DLD1 (cell line): ENCODE measurements around the gene AVPR2.

Source experiments
- in situ Hi-C: cut with HindIII; loops from 2 replicates; pipeline ENCODE4 v1.10.0; 2017; ENCODE audit warnings: low sequenced_read_pairs

AVPR2 gene

DNA sequence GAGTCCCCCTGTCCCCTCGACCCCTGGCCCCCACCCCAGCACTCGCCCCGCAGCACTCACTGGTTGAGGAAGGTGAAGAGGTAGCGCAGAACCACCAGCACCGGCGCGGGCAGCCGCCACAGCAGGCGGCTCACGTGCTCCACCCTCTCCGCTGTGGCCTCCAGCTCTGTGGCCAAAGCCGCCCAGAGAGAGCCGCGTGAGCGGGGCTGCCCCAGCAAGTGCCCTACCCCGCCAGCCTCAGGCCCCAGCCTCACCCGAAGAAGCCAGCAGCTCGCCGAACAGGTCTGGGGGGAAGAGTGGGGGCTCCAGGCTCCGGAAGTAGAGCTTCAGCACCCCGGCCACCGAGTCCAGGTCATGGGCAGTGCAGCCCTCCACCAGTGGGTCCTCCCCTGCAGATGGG, 6.0 kb downstream of the AVPR2 start:
- in situ Hi-C loops, result no loop called here

GRCh38 chrX:153911798-153912197, 7.3 kb downstream of the AVPR2 start:
- in situ Hi-C loops, result no loop called here

- in situ Hi-C loops, result no loop called here
Measured at GRCh38 chrX:153913211-153913610, 8.7 kb downstream of the AVPR2 start.

GRCh38 chrX:153913701-153914100, 9.2 kb downstream of the AVPR2 start:
- in situ Hi-C loops, result no loop called here

GRCh38 chrX:153917869-153918268, 13.4 kb downstream of the AVPR2 start:
- in situ Hi-C loops, result no loop called here

- in situ Hi-C loops, result no loop called here
Measured at GRCh38 chrX:153919281-153919680, 14.8 kb downstream of the AVPR2 start.

- in situ Hi-C loops, result no loop called here
Measured at GRCh38 chrX:153920546-153920945, 16.1 kb downstream of the AVPR2 start.

GRCh38 chrX:153921070-153921469, 16.6 kb downstream of the AVPR2 start:
- in situ Hi-C loops, result no loop called here

DNA sequence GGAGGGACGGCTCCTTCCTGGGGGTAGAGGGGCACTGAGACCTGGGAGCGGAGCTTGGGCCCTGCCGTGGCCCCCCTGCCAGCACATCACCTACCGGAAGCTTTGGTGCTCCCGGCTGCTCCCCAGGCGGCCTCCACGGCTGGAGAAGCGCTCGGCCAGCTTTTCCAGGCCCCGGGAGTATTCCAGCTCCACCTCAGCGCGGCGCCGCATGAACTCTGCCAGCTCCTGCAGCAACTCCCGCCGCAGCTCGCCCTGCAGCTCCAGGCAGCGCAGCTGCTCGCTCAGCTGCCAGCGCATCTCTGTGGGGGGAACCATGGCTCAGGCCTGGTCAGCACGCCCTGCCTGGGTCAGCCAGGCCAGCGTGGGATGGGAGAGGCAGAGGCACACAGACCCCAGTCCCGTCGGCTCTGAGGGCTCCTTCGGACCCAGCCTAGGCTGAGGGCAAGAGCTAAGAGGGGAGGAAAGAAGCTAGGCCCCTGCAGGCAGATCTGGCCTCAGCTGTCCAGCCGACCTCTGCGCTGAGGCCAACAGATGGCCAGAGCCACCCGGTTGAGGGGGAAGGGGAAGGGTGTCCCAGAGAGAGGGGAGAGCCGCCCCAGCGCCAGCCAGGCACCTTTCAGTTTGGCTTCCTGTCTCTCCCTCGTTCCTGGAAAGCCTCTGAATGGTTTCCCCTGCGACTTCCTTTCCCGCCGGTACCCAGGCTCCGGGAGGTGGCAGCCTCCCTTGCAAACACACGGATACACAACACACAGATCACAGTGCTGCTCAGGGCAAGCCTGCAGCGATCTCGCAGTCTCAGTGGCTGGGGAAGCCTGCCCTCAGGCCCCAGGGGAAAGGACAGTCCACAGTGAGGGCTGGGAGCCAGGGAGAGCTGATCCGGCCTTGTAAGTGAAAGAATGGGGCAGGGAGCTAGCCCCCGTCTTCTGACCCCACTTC, 17.3 kb downstream of the AVPR2 start:
- in situ Hi-C loops, result no loop called here

DNA sequence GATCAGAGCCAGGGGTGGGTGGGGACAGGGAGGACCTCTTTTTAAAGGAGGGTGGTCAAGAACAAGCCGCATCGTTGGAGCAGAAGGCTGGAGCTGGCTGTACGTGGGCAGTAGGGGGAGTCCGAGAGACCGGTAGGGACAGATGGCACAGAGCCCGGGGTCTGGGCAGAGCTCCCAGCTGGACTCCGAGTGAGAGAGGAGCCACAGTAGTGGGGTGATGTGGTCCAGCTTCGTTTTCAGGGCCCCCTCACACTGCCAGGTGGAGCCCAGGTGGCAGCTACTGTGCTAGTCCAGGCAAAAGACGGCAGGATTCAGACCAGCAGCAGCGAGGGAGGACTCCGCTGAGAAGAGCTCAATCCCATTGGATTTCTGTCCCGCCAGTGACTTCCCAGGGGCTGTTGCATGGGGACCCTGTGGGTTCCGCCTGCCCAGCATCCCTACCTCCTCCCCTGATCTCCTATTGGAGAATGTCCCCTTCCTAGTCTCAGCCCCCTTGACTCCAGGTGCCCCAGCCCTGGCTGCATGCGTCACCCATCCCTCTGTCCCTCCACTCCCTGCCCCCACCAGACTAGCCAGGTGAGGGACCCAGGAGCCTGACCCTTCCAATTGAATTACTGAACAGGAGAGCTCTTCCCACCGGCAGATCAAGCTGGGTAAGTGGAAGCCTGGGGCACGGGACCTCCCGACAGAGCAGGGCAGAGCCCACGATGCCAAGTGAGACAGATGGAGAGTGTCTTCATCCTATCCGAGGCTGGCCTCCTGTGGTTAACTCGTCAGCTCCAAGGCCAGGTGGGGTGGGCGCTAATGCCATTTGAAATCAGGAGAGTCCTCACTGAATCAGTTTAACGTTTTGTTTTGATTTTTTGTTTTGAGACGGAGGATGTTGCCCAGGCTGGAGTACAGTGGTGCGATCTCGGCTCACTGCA, 18.7 kb downstream of the AVPR2 start:
- in situ Hi-C loops, result no loop called here

DNA sequence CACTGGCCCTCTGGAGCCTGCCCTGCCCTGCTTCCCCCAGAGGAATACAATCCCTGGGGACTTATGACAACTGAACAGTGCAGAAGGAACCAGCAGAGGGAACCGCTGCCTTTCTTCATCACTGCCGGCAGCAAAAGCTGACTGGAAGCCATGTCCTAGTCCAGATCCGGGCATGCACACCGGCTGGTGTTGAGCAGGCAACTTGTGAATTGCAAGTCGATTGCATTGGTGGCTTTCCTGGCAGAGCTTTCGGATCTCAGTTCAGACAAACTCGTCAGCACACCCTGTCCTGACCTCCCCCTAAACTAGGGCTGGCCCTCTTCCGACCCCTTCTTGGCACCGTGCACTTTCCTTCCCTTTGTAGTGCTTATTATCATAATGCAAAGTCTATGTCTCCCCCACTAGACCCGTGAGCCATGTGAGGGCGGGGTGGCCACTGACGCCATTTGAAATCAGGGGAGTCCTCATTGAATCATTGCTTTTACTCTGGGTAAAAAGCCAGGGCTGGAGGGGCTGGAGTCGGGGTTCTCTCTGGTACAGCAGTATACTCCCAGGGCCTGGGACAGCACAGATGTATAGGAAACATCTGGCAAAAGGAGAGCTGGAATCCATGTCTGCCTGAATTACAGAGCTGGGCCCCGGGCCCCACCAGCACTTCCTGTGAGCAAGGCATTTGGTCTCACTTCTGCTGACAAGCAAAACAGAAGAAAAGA, 19.8 kb downstream of the AVPR2 start:
- in situ Hi-C loops, result no loop called here

DNA sequence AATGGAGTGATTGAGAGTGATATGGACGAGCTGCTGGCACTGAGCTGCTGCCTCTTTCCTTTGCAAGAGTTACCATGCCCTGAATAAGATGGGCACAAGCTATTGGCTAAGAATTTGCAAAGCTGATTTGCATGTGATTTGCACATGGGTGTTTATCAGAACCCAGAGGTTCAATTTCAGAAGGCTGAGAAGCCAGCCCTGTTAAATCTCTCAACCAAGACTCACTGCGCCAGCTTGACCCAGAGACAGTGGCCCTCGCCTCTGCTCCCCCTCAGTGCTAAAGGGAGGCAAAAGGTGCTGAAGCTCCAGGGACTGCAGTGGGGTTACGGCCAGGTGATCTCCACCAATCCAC, 20.9 kb downstream of the AVPR2 start:
- in situ Hi-C loops, result no loop called here

DNA sequence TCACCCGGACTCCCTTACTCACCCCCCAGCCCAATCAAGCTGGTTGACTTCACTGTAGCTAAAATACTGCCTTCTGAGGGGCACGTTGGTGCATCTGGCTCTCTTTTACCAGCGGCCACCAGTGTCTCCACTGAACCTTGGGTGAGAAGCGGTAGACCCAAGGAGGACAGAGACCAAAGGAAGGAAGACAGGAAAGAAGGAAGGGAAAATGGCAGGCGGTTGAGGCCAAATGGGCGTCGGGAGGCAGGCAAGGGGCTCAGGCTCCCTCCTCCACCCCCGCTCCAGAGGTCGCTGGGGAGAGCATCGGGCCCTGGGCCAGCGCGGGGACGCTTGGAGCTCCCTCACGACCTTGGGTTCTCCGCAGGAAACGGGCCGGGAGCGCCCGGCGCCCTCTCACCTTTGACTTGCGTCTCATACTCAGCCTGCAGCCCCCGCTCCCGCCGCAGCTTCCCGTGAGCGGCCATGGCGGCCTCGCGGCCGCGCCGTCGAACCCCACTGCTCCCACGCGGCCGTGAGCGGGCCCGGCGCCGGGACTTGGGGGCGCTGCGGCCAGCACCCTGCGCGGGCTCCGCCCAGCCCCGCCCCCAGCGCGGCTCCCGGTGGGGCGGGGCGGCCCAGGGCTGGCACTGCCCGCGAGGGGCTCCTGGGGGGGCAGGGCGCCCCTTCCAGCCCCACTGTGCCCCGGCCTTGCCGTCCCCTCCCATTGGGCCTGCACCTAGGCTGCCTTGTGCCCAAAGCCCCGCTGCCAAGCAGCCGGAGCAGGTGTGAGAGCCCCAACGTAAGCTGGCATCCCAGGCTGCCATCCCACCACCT, 21.5 kb downstream of the AVPR2 start, which contains the start of gene ARHGAP4:
Gene ARHGAP4, minus strand, starts transcription at position 526 of the 813 bp plus-strand sequence. Its CDS starts 62 bp downstream, at position 464.
- in situ Hi-C loops, result no loop called here

GRCh38 chrX:153926552-153926857, 22.0 kb downstream of the AVPR2 start:
- in situ Hi-C loops, result no loop called here

GRCh38 chrX:153926858-153927671, 22.6 kb downstream of the AVPR2 start:
- in situ Hi-C loops, result no loop called here

- in situ Hi-C loops, result no loop called here
Measured at GRCh38 chrX:153927672-153927921, 23.1 kb downstream of the AVPR2 start.

DNA sequence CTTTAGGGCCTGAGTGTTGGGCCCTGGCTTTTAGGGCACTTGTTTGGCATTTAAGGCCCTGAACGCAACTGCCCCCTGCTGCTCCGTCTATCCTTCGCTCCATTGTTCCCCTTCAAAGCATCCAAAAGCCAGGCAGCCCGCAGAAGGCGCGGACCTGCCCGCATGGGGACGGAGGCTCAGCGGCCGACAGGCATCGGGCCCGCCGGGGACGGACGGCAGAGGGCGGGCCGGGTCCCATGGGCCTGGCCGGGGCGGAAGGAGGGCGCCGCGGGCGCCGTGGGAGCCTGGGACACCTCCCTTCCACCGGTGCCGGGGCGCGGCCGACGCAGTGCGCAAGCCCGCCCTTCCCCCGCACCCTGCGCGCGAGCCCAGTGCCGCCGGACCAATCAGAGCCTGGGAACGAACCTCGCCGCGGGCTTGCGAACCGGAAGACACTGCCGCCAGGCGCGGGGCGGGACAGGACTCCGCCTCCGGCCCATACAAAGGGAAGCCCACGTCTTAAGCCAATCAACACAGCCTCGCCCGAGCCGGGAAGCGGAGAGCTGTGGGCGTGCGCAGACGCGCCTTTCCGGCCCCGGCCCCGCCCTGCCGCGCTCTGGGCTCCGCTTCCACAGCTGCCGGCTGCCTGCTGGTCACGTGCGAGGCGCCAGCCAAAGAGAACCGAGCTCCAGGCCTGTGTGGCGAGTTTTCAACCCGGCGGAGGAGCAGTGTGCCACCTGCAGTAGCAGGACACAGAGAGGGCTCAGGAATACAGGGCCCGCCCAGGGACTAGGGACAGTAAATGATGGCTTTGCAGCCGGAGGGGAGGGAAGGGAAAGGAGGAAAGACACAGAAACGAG, 23.7 kb downstream of the AVPR2 start:
- in situ Hi-C loops, result no loop called here

- in situ Hi-C loops, result no loop called here
Measured at GRCh38 chrX:153928846-153929245, 24.4 kb downstream of the AVPR2 start.

DNA sequence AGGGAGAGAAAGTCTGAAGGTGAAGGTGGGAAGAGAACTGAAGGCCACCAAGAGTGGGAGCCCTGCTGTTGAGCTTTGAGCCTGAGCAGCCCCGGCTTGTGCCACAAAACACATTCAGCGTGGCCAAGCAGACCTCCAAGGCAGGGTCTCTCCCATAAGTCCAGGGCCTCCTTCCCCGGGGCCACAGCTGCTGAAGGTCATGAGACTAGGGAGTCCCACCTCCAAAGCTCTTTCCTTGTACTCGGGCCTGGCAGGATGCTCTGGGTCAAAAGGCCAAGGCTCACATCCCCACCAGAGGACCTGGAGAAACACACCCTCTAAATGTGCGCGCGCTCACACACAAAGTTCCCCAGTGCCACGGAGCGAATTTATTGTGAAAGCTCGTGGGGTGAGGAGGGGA, 25.1 kb downstream of the AVPR2 start:
- in situ Hi-C loops, result no loop called here
